ENCODE results near the gene GPR108.
A peak's percentile ranks its signal among the peaks of the same experiment; 100 is the strongest.
"Not testable (repeated sequence)": the region's sequence is repeated elsewhere in the genome, so short reads cannot be mapped to it uniquely, and the experiment has no call there.

Gene GPR108

DNA sequence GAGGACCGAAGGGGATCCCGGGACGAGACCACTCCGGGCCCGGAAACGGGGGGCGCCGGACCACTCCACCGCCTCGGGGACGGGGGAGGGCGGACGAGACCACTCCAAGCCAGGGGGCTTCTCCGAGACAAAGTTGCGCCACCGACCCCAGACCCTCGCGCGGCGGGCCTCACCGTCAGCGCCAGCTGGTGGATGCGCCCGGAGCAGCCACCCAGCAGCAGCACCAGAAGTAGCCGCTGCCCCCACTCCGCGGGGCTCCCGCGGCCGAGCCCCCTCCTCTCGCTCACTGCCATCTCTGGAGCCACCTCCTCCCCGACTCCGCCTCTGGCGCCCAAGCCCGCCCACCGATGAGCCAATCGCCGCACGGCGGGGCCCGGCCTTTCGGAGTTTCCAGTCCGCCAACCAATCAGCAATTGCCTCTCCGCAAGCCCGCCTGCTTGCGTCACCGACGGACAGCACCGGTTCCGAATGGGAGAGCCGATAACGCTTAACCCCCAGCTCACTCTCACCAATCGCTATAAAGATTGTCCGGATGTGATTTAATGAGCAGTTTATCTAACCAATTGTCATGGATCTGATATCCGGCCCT lies at the start of gene GPR108:
GPR108 (minus strand) TSS at position 297 of the 589 bp plus-strand sequence; CDS start at position 293, 4 bp downstream.
- DNase-seq (ENCODE audit: low read depth in 2 of 2) = peak; percentile 97 to 100

DNA sequence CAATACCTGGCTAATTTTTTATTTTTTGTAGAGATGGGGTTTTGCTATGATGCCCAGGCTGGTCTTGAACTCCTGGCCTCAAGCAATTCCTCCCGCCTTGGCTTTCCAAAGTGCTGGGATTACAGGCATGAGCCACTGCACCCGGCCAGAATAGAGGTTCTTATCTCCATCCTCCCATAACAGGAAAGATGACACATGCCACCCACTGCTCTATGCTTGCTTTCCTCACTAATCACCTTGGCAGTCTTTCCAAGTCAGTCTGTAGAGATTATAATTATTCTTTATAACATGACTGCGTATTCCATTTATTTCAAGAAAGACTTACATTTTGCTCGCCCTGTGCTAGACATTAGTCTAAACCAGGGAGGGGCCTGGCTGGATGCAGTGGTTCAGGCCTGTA lies 41.8 kb upstream of the GPR108 start:
- no peak for DNase-seq (ENCODE audit: low read depth in 2 of 2)

DNA sequence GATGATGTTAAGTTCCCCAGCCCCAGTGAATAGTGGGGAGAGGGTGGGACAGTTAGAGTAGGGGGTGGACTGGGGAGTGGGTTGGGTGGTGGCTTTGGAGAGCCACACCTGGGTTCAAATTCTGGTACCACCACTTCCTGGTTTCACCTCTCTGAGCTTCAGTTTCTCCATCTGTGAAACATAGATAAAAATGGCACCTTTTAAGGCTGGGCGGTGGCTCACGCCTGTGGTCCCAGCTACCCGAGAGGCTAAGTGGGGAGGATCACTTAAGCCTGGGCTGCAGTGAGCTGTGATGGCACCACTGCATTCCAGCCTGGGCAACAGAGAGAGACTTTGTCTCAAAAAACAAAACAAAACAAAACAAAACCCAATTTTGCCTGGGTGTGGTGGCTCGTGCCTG lies 41.0 kb upstream of the GPR108 start:
- no peak for DNase-seq (ENCODE audit: low read depth in 2 of 2)

DNA sequence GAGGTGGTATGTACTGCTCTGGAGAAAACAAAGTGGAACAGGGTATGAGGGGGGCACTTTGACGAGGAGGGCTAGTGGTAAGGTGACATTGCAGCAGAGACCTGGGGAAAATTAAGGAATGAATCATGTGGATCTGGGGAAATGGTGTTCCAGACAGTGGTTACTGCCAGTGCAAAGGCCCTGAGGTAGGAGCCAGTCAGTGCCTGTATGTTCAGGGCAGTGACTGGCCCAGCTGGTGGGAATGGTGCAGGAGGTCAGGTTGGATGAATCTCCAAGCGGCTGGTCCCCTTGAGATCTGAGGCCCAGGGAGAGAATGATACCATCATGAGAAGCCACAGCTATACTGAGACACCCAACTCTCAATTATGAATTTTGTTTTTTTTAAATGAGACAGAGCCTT lies 40.1 kb upstream of the GPR108 start:
- no peak for DNase-seq (ENCODE audit: low read depth in 2 of 2)

DNA sequence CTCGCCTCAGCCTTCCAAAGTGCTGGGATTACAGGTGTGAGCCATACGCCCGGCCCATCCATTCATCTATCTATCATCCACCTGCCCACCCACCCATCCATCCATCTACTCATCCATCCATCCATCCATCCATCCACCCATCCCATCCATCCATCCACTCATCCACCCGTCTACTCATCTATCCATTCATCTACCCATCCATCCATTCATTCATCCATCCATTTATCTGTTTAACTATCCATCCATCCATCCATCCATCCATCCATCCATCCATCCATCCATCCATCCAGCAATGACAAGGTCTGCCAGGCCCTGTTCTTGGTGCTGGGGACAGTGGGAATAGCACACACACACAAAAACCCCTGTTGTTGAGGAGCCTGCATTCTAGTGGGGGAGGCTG lies 39.6 kb upstream of the GPR108 start:
- DNase-seq (ENCODE audit: low read depth in 2 of 2) = no peak

DNA sequence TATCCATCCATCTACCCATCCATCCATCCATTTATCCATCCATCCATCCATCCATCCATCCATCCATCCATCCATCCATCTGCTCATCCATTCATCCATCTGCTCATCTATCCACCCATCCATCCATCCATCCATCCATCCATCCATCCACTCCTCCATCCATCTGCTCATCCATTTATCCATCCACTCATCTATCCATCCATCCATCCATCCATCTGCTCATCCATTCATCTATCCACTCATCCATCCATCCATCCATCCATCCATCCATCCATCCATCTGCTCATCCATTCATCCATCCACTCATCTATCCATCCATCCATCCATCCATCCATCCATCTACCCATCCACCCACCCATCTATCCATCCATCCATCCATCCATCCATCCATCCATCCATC lies 38.7 kb upstream of the GPR108 start:
- not testable (repeated sequence) for DNase-seq (ENCODE audit: low read depth in 2 of 2)

DNA sequence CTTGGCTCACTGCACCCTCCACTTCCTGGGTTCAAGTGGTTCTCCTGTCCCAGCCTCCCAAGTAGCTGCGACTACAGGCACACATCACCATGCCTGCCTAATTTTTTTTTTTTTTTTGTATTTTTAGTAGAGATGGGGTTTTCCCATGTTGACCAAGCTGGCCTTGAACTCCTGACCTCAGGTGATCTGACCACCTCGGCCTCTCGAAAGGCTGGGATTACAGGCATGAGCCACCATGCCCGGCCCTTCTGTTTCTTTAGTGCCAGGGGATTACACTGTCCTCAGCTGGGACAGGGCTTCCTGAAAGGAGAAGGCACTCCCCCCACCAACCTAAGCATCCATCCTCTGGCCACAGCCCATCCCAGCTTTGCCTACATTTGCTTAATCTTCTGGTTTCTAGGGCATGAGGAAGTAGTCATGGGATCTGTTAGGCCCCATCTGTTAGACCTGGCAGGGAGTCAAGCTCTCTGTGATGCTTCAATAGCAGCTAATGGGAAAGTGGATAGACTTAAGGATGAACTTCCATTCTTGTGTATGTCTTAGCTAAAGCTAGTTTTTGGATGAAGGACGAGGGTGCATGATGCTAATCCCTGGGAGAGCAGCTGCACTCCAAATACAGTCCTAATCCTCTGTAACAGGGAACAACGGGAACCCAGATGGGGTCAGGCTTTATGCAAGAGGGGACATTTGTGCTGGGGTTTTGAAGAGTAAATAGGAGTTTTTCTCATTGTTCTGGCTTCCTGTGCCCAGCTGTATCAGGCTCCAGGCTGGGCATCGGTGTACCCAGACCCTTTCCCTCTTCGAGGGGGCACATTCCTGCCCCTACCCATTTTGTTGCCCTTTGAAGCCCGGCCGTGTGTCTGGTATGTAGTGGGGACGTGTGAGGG lies 37.7 kb upstream of the GPR108 start:
- no peak for DNase-seq (ENCODE audit: low read depth in 2 of 2)

DNA sequence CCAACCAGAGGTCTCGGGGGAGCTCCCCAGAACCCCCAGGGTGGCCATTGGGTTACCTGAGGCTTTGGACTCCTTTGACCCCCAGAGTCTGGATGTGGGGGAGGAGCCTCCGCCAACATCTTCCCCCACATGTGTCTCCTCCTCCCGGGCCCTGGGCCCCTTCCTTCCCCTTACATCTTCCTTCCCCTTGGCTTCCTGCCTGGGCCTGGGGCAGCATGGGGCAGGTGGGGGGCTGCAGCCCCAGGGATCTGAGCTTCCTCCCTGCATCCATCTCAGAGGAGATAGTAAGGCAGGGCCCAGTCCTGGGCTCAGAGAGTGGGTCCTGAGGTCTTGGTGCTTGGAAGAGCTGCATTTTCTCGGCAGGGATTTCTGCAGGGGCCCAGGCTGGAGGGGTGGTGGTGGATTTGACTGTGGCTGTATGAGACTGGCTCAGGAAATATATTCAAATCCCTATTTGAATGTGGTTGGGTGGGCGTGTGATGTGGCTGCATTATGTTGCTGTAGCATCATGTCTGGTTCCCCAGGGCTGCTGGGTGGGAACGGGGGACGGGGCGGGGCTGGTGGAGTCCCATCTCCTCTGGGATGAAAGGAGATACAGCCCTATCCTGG lies 36.0 kb upstream of the GPR108 start:
- no peak for DNase-seq (ENCODE audit: low read depth in 2 of 2)

DNA sequence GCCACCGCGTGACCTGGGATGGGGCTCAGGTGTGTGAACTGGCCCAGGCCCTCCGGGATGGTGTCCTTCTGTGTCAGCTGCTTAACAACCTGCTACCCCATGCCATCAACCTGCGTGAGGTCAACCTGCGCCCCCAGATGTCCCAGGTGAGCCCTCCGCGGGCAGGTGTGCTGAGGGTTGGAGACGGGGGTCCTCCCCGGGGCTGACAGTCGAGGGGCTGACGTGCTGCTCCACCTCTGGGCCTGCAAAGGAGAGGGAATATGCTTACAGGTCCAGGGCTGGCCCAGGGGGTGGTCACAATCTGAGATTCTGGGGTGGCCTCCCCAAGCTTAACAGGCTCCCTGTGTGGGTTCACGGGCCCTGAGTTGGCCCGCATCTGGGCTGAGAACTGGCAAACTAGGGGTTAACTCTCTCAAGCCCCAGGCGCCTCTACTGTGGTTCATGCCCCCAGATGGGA lies 35.5 kb upstream of the GPR108 start:
- no peak for DNase-seq (ENCODE audit: low read depth in 2 of 2)

DNA sequence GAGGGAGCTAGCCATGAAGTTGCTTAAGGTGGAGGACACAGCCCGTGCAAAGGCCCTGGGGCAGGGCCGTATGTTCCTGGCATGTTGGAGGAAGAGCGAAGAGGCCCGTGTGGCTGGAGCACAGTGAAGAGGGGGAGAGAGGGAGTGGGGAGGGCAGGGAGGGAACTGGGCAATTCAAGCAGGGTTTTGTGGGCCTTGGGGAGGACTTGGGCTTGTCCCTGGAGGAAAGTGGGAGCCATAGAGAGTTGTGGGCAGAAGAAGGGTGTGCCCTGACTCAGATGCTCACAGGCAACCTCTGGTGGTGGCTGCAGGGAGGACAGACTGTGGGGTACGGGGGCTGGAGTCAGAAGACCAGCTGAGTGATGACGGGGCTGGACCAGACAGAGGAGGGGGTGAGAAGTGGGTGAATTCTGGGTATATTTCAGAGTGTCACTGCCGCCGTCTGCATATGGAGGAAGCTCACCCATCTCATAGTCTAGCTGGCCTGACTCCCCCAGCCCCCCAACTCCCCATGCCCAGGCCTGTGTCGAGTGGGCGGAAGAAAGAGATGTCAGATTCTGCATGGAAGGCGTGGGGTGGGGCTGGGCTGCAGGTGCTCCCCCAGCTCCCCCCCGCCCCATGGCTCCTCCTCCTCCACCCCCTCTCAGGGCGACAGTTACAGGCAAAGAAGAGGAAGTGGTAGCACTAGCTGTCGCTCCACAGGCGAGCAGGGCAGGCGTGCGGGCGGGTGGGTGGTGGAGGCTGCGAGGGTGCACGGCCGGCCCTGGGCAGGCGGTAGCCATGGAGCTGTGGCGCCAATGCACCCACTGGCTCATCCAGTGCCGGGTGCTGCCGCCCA lies 34.9 kb upstream of the GPR108 start, which contains the start of gene VAV1:
VAV1 (plus strand) TSS at position 681 of the 838 bp plus-strand sequence; CDS start at position 781, 100 bp downstream.
- DNase-seq (ENCODE audit: low read depth in 2 of 2) = peak; percentile 73 to 78

DNA sequence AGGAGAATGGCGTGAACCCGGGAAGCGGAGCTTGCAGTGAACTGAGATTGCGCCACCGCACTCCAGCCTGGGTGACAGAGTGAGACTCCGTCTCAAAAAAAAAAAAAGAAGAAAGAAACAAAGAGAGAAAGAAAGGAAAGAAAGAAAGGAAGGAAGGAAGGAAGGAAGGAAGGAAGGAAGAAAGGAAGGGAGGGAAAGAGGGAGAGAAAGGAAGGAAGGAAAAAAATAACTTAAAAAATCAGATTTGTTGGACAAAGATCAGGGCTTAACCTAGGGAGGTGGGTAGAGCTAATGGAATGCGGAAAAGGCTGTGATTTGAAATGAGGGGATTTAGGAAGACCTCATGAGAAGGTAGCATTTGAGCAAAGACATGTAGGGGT lies 34.3 kb upstream of the GPR108 start:
- not testable (repeated sequence) for DNase-seq (ENCODE audit: low read depth in 2 of 2)

DNA sequence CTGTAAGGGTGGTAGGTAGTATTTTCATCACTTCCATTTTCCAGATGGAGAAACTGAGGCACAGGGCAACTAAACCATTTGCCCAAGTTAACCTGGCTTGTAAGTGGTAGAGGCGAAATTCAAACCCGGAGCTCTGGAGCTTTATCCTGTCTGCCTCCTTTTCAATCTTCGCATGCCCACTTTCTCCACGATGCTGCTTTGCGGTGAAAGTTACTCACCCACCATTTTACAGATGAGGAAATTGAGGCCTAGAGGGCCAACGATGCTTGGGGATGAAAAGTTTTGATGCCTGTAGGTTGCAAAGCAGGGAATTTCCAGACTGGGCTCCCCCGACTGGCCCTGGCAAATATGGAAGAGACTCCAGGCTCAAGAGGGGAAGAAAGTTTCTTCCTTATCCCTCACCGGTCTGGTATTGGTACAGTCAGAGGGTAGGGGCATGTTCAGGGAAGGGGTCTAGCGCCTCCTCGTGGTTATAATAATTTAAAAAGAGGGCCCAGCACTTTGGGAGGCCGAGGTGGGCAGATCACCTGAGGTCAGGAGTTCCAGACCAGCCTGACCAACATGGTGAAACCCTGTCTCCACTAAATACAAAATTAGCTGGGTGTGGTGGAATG lies 31.7 kb upstream of the GPR108 start:
- DNase-seq (ENCODE audit: low read depth in 2 of 2) = no peak

DNA sequence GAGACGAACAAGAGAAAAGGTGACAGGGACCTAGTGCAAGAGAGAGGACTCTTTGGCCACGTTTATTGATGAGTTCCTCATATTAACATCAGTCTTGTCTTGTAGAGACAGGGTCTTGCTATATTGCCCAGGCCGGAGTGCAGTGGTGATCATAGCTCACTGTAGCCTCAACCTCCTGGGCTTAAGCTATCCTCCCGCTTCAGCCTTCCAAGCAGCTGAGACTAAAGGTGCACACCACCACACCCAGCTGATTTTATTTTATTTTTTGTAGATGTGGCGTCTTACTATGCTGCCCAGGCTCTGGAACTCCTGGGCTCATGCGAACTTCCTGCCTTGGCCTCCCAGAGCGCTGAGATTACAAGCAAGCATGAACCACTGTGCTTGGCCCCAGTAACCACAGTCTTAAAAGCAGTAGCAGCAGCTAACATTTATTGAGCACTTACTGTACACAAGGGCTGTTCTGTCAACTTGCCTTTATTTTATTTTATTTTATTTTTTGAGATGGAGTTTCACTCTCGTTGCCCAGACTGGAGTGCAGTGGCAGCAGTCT lies 30.9 kb upstream of the GPR108 start:
- DNase-seq (ENCODE audit: low read depth in 2 of 2) = no peak

DNA sequence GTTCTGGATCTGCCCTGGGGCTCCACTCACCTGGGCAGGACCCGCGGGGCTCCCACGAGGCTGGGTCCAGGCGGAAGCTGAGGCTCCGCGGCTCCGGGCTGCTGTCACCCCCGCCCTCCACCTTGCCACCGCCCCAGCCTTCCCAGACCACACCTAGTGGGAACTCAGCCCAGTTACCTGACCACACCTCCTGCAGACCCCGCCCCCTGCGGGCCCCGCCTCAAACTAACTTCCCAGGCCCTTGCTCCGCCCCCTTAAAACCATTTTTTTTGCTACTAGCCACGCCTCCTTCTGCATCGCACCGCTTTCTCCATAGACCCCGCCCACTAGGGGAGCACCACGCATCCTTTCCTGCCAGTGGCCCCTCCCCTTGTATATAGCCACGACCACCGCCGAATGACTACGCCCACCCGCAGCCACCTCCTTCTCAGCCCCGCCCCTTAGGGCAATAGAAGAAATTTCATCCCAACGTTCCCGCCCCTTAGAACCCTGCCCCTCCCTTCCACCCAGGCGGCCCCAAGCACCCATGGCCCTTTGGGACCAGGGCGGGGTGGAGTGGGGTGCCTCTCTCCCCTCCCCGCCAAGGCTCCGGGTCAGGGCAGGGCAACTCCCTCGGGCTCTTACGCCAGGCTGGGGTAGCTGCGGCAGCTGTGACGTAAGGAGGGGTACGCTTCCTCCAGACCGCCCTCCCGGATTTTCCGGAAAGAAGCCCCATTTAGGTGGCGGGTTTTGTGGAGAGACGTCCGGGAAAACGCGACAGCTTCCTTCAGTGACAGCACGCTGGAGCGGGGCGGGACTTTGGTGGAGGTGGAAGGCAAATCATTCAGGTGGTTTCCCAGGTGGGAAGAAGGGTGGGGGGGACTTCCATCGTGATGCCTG lies 30.2 kb upstream of the GPR108 start, which contains the start of gene SH2D3A:
SH2D3A (minus strand) TSS at position 79 of the 879 bp plus-strand sequence. CDS start 3,687 bp downstream, outside the sequence.
- peak; percentile 91 to 93 for DNase-seq (ENCODE audit: low read depth in 2 of 2)

DNA sequence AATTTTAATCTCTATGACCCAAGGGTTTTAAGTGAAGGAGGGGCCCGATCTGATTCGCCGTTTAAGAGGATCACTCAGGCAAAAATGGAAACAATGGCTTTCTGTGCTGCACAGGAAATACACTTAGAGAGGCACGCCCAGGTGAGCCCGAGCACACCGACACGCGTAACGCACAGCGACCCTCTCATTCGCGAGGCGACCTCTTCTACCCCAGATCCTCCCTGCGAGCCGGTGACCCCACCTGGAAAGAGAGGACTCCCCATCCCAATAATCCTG lies 29.6 kb upstream of the GPR108 start:
- no peak for DNase-seq (ENCODE audit: low read depth in 2 of 2)

DNA sequence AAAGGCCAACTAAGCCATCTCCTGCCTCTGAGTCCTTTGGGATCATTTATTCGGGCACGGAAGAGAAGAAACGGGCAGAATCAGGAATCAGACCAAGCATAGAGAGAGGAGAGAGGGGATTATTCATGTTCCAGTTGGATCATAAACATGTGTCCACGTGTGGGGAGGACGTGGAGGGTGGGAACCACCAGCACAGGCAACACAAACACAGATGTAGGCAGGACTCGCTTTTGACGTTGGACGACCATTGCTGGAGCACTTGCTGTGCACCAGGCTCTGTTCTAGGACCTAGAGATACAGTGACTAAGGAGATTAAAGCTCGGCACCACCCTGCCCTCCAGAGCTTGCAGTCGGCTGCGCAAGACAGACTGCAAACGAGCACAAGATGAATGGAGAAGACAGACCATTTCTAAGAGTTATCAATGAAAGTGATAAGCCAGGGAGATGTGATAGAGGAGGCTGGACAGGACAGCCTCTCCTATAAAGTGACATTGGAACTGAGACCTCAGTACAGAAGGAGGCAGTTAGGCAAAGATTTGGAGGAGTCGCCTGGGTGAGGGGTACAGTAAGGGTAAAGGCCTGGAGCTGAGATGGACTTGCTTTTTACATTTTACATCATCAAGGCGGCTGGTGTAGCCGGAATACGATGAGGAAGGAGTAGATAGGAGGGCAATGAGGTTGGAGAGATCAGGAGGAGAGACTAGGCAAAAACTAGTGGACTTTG lies 29.1 kb upstream of the GPR108 start:
- no peak for DNase-seq (ENCODE audit: low read depth in 2 of 2)

DNA sequence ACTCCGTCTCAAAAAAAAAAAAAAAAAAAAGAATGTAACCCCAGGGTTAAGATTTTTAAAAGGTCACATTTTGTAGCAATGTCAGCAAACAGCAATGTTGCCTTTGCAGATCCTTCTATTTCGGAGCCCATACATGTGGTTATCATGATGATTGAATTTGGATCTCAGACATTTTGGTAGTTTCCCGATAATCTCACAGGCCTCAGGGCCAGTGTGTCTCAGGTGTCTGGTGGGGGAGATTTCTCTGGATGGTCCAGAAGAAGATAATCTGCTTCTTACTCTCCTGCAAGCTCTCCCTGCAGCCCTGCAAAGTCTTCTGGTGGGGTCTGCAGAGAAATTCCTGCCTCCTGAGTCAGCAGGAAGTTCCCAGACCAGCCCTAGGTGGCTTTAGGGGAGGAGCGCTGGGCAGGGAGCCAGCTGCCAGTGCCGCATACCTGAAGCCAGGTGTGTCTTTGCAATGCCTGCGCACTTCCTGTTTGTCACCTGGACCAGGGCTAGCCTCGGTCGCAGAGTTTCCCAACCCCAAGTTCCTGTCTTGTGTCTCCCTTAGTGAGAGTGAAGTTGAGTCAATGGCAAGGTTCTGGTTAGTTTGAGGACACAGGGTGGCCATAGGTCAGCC lies 28.5 kb upstream of the GPR108 start:
- DNase-seq (ENCODE audit: low read depth in 2 of 2) = no peak

DNA sequence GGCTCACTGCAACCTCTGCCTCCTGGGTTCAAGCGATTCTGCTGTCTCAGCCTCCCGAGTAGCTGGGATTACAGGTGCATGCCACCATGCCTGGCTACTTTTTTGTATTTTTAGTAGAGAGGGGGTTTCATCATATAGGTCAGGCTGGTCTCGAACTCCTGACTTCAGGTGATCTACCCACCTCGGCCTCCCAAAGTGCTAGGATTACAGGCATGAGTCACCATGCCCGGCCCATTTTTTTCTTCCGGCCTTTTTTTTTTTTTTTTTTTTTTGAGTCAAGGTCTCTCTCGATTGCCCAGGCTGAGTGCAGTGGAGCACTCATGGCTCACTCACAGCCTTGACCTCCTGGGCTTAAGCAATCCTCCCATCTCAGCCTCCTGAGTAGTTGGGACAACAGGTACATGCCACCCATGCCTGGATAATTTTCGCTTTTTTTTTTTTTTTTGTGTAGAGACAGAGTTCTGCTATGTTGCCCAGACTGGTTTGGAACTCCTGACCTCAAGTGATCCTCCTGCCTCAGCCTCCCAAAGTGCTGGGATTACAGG lies 24.9 kb upstream of the GPR108 start:
- DNase-seq (ENCODE audit: low read depth in 2 of 2) = not testable (repeated sequence)
